NCI-H2227 (cell line): ENCODE data around the gene GABBR2.
"Not testable (repeated sequence)": the region's sequence is repeated elsewhere in the genome, so short reads cannot be mapped to it uniquely, and the experiment has no call there.

Source experiments
- DNase-seq: peaks from one replicate; lab custom pipeline; 2025; ENCODE audit not compliant: unreplicated experiment; lab: John Stamatoyannopoulos, UW

GABBR2 gene

DNA sequence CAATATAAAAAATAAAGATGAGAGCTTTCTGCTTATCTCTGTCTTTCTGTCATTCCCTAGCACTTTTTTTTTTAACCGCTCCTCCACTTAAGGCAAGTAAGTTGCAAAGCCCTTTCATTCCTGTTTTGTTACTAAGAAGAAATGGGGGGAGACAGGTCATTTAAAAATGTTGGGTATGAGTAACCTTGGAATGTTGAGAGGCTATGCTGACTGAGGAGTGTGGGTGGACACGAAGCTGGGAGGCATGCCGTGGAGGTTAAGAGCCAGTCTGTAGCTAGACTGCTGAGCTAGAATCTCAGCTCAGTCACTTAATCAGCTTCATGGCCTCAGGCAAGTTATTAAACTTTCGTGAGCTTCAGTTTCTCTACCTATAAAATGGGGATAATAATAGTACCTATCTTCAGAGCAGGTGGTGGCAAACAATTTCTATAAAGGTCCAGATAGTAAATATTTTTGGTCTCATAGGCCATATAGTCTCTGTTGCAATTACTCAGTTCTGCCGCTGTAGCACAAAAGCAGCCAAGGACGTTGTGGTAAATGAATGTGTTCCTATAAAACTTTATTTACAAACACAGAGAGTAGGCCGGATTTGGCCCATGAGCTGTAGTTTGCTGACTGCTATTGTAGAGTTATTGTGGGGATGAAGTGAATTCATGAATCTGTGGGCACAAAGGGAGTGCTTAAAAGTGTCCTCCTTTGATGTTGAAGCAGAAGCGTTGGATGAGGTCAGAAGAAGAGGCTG is 220.0 kb downstream of the GABBR2 start:
- DNase-seq = no peak

DNA sequence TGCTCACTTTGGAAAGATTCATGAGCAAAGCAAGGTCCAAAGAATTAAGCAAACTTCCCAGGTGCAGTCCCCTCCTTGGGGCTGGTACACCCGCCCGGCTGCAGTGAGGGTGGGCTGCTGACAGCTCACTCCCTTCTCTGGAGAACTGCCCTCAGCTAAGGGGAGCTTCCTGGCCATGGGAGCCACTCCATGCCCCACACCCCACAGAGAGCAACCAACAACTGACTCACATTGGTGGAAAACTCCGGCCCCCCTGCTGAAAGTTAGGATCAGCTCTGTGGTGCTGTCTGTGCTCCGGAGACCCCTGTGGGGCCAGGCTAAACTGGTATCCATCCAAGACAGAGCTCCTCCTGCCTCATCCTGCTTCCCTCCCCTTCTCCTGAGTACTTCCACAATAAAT is 223.0 kb downstream of the GABBR2 start:
- DNase-seq = no peak

- DNase-seq = no peak
Observed at GRCh38 chr9:98484162-98484561, 224.6 kb downstream of the GABBR2 start.

DNA sequence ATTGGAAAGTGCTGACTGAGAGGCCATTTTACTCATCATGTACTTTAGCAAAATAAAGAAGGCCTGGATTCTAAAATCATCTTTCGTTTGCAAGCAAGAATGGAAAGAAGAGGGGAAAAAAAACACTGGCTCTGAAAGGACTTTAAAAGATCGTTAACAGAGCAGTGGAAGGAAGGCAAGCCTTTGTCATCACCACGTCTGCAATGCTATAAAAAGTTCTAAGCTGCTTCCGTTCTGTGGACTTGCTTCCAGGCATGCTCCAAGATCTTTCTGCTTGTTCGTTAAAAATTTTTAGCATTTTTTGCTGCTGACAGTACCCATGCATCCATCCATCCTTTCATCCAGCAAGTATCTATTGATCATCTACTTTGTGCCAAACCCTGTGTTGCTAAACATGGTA is 226.5 kb downstream of the GABBR2 start:
- no peak for DNase-seq

DNA sequence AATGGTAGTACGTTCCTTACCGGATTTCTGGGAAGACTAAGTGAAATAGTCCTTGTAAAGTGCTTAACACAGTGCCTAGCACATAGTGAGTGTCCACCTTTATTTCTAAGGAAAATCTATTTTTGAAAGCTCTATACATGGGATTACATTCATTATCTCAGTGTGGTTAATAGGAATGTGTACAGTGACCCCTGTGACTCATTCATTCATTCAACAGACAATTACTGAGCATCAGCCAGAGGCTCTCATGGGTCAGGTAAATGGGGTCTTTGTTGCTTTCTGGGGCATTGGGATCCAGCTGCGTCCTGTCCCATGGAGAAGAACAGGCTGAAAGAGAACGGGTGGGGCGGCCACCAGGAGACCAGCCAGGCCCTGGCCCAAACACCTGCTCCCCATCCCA is 227.1 kb downstream of the GABBR2 start:
- no peak for DNase-seq

DNA sequence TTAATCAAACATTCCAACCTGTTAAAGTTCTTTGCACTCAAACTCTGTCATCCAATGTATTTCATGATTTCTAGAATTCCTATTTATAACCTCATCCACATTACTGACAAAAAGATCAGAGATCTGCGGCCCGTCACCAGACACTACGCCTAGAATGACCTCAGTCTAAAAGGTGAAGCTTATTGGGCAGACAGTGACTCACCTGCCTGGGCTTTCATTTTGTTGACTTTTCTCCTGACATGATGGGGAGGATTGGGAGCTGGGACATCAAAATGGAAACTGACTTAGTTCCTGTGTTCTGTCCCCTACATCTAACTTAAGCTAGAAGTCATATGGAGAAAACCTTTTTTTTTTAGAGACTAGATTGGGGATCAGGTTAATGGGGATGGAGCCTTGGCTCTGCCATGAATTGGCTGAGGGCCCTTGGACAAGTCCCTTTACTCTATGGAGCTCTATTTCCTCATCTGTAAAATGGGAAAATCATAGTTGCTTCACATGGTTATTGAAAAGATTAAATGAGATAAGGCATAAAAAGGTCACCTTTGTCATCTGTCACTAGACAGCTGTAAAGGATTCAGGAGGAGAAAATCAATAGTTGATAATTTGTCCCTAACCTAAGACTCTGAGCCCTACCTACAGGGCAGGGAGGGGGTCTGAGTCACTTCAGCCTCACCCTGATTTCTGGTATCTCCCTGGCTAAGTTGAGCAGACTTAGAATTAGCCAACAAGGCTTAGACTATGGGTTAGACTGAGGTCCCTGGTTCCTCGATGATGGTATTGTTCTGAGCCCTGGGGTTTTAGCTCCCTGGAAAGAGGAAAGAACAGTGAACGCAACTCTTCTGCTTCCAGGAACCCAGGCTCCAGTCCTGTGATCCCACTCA is 228.5 kb downstream of the GABBR2 start:
- DNase-seq = no peak

DNA sequence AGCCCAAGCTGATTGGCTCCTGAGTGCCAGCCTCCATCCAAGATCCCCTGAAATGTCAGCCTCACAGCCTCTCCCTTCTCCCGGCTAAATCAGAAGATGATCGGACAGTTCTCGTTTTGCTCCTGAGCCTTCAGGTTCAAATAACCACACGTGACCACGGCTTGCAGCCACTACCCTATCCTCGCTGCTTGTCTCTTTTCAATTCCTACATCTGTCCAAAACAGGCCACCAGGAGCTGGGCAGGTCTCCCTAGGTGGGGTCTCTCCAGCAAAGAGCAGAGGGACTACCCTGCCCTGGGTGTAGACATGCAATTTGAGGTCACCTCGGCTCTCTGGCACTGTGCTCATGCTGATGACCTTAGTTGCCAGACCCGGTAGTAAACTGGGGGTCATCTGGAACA is 229.3 kb downstream of the GABBR2 start:
- no peak for DNase-seq

- DNase-seq = no peak
Observed at GRCh38 chr9:98477884-98478283, 230.9 kb downstream of the GABBR2 start.

GRCh38 chr9:98472216-98472615 is 236.5 kb downstream of the GABBR2 start:
- DNase-seq = no peak

- DNase-seq = no peak
Observed at GRCh38 chr9:98471185-98471584, 237.6 kb downstream of the GABBR2 start.

- no peak for DNase-seq
Observed at GRCh38 chr9:98468567-98469239, 240.0 kb downstream of the GABBR2 start.

DNA sequence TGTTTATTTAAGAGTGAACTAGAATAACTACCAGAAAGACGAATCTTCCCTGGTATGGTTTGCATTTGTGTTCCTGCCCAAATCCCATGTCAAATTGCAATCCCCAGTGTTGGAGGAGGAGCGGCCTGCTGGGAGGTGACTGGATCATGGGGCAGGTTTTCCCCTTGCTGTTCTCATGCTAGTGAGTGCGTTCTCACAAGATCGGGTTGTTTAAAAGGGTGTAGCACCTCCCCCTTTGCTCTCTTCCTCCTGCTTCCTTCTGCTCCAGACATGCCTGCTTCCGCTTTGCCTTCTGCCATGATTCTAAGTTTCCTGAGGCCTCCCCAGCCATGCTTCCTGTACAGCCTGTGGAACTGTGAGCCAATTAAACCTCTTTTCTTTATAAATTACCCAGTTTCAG is 242.9 kb downstream of the GABBR2 start:
- no peak for DNase-seq

DNA sequence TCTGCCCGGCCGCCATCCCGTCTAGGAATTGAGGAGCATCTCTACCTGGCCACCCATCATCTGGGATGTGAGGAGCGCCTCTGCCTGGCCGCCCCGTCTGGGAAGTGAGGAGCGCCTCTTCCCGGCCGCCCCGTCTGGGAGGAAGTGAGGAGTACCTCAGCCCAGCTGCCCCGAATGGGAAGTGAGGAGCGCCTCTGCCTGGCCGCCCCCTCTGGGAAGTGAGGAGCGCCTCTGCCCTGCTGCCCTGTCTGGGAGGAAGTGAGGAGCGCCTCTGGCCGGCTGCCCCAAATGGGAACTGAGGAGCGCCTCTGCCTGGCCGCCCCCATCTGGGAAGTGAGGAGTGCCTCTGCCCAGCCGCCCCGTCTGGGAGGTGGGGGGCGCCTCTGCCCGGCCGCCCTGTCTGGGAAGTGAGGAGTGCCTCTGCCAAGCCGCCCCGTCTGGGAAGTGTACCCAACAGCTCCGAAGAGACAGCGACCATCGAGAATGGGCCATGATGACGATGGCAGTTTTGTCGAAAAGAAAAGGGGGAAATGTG is 244.5 kb downstream of the GABBR2 start:
- DNase-seq = not testable (repeated sequence)

DNA sequence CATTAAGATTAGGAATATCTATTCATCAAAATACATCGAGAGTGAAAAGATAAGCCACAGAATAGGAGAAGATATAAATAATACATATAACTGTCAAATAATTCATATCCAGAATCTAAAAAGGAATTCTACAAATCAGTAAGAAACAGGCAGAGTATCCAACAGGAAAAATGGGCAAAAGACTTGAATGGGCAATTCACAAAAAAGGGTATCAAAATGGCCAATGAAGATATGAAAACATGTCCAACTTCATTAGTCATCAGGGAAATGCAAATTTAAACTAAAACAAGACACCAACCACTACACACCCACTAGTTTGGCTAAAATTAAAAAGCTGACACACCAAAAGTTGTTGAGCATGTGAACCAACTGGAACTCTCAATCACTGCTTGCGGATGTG is 246.4 kb downstream of the GABBR2 start:
- no peak for DNase-seq

DNA sequence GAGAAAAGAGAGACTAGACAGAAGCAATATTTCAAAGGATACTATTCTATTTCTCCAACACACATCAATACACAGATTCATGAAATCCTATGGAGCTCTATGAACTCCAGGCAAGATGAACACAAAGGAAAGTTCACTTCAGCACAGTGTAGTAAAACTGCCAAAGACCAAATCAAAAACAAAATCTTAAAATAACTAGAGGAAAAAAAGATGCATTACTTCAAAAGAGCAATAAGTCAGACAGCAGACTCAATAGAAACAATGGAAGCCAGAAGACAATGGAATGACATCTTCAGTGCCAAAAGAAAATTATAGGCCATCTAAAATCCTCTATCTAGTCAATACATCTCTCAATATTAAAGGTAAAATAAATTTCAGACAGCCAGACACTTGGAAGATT is 248.0 kb downstream of the GABBR2 start:
- no peak for DNase-seq

DNA sequence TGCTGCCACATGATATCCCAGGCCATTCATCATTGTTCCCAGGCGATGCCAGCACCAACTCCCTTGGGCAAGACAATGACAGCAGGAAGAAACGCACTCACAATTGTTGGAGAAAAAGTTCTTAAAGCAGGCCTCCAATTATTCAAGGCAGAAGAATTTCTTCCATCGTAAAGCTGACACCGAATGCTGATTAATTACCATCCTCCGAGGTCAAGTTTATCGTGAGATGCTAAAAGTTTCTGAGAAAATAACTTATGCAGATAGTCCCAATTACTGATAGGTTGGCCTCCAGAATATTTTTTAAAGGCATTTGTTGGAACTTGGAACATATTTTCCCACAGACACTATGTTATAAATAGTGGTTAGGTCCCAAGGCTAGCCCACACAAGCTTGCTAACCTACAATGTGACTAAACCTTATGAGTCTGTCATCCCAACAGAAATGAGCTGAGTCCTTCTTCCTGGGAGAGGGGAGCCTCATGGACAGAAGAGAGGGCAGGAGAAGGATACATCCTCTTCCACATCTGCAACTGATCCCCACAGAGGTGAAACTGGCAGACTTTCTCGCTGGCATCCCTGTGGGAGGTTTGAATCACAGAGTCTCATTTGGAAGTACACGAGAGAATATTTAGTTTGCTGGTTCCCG is 250.9 kb downstream of the GABBR2 start:
- DNase-seq = no peak

- DNase-seq = no peak
Observed at GRCh38 chr9:98456156-98456613, 252.6 kb downstream of the GABBR2 start.

DNA sequence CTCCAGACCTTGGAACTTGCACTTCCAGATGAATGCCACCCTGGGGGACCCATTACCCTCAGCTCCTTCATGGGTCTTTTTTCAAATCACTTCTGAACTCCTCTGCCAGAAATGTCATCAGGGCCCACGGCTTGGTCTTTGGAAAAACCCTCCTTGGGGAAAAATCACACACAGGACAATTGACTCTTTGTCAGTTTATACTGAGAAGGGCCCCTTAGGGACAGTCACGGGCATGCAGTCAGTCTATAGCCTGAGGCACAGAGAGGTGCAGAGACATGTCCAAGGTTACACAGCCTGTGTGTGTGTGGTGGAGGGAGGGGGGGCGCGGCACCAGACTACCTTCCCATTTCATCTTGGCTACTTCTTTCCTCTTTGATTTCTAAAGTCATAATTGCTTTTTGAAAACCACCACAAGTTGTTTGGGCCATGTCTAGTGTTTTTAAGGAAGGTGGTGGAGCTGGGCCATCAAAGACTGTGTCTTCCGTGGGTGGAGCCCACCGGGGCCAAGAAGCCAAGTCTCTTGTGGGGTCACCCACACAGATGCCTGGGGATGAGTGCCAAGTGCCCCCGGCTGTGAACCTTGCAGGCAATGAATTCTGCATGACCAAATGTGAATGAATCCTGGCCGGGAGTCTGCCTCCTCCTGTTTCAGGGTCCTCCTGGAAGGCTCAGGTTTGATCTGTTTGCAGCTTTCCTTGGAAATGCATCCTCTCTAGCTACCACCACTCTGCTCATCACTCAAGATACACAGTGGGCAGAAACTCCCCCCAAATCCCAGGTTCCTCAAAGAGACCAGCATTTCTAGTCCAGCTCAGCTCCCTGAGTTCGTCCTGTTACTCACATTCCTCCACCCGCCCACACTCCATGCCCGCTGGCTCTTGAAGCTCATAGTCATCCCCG is 253.2 kb downstream of the GABBR2 start:
- DNase-seq = no peak

DNA sequence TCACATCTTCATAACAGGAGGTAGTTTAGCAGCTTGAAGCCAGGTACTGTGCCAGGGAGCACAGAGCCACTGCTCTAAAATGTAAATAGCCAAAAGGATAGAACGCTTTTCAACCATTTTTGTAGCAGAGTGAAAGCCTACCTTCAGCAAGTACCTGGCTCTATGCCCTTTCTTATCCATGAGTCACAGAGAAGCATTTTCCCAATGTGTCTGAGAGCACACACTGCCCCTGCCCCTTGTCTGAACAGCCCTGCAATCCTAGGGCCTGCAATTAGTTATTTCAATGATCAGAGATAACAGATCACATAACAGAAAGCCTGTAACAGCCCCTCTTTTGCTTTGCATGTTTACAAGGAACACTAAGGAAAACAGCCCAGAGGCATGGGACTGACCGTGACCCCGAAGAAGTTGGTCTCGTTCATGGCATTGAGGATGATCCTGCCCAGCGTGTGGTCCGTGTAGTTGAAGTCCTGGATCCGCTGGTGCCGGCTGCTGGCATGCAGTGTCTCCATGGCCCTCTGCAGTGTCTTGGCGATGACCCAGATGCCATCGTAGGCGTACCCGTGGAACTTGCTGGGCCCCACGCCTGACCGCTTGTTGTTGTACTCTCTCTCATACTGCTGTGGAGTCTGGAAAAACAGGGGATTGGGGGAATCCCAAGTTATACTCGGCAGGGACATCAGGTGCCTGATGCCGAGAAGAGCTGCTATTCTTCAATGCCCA is 255.0 kb downstream of the GABBR2 start:
- DNase-seq = no peak
